Measurements from ENCODE around the gene KRTAP4-11.
"Not testable (repeated sequence)": the region's sequence is repeated elsewhere in the genome, so short reads cannot be mapped to it uniquely, and the experiment has no call there.

The KRTAP4-11 gene

DNA sequence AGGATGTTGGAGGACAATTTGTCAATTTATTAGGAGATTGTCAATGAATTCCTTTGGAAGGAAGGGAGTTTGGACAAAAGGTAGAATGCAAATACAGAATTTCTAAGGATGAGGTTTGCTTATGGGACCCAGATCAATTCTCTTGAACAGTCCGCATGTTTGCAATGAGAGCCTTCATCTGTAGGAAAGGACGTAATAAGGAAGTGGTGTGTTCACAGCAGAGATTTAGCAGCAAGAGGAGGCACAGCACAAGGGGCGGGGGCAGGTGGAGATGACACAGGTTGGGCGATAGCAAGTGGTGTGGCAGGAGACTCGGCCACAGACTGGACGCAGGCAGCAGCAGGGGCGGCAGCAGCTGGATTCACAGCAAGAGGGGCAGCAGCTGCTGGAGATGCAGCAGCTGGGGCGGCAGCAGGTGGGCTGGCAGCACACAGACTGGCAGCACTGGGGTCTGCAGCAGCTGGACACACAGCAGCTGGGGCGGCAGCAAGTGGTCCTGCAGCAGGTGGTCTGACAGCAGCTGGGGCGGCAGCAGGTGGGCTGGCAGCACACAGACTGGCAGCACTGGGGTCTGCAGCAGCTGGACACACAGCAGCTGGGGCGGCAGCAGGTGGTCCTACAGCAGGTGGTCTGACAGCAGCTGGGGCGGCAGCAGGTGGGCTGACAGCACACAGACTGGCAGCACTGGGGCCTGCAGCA, 5.3 kb upstream of the KRTAP4-11 start:
- not testable (repeated sequence) for DNase-seq (ENCODE audit: low read depth)

DNA sequence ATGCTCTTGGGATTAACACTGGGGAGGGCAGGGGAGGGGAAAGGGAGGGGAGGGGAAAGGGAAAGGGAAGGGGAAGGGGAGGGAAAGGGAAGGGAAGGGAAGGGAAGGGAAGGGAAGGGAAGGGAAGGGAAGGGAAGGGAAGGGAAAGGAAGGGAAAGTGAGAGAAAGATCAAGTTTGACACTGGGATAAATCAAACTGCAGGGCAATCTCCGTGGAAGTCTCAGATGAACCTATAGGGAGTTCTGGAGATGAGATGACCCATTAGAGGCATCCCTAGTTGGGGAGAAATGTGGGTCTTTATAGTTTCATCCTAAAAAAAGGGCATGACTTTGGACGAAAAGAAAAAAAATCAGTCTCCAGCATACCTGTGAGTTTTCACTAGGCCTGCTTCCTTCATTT, 3.6 kb upstream of the KRTAP4-11 start:
- no peak for DNase-seq (ENCODE audit: low read depth)

DNA sequence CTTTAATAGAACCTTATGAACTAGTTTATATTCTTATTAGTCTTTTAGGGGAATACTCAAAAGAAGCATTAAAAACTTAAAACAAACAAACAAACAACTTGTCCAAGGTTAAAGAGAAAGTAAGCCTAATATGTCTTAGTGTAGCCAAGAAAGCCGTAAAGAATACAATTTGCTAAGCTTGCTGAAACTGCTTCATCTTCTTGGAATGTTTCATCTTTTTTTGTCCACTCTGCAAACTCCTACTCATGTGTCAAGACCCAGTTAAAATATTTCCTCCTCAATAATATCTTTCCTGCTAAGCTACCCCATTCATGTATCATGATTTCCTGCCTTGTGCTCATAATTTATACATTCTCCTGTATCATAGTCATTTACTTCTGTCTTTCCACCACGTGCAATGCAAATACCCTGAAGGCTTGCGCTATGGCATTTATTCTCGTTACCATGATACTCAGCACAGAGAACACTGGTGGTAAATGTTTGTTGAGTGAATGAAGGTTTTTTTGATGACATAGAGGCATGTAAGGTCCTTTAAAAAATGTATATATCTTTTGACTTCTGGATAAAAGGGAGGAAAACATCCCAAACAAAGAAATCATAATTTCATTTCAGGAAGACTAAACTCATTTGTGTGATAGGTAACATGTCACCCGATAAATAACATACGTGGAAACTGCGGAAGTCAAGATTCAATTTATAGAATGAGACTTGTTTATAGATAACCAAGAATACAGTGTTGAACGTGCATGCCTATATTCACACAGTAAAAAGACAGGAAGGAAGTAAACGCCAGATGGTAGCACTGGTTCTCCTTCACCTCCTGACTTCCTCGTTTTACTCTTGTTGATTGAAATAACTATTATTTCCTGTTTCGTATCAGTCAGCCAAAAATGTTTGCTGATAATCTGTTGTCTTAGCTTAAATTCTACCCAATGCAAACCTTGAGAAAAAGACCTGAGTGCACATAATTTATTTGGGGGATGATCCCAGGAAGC, 1.8 kb upstream of the KRTAP4-11 start:
- not testable (repeated sequence) for DNase-seq (ENCODE audit: low read depth)

DNA sequence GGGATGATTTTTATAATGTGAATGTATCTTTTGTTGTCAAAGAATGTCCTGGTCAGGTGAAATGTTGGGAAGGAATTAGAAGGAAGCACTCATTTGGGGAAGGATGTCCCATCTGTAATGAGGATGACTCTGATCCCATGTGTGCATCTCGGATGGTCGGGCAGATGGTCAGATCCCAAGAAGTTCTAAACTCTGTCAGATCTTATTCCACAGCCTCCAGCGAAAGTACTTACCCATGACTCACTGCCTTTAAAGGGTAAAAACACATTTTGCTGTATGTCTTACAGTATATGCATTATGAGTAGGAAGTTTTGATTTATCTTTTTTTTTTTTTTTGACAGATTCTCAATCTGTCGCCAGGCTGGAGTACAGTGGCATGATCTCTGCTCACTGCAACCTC, 548 bp upstream of the KRTAP4-11 start:
- DNase-seq (ENCODE audit: low read depth): no peak

DNA sequence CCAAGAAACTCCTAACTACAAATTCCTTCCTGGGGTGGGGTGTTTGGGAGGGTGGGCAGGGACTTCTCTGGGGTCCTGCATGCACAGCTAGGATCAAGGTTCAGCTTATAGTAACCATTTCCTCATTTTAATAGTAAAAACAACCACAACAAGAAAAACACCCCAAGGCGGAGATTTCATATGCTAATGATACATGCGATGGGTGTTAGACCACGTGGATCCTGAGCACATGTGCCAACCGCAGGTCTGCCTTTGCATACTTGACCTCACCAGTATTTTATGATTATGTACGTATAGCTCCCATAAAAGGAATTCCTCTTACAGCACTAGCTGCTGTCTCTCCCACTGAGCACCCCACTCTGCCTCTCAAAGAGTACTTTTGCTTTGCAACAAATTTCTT, 1.9 kb downstream of the KRTAP4-11 start:
- DNase-seq (ENCODE audit: low read depth): no peak

DNA sequence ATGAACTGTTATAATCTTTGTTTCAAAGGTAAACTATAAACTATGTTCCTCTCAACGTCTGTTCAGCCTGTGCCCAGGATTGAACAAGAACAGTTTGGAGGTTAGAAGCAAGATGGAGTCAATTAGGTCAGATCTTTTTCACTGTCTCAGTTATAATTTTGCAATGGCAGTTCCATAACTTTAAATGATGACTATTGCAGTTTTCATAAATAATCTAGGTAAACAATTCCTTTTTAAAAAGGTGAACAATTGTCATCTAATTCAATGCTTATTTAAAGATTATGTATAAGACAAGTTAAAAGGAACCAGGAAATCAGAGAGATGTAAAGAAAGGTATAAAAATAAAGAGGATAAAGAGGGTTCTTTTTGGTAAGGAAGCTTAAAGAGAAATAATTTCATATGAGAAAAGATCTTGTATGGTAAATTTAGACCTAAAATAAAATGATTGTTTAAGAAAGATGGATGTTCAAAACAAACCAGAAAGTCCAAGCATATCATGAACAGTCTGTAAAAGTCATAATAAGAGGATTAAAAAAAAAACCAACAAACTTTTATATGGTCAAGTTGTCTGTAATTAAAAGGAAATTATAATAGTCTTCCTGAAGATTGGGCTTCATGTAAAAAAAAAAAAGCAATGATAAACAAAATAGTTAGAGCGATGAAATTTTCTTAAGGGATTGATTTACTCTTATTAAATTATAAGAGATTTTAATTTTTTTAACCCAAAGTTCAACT, 6.9 kb downstream of the KRTAP4-11 start:
- no peak for DNase-seq (ENCODE audit: low read depth)

DNA sequence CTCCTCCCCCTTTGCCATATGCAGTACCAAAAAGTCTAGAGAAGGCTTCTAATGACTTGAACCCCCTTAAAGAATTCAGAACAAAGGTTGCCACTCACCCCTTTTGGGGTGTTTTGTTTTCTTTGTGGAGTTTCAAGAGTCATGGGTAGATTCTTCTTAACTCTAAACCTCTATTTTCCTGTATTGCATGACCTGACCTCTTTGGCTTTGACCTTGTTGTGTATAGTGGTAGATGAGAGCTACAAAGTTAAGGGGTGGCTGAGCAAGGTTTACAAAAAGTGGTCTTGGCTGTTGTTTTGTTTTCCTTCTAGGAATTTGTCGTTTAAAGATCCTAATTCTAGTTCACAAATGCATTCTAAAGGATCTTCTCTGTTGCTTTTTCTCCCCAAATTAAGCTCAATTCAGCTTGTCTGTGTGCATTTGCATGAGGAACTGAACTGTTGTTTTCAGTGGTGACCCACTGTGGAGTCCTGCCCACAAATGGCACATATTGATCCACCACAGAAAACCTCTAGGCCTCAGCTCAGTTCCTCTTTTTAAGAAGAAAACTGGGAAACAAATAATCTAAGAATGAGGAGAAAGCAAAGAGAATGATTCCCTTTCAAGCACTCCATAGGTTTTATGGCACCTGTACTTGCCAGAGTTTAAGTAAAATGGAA, 9.3 kb downstream of the KRTAP4-11 start:
- DNase-seq (ENCODE audit: low read depth): not testable (repeated sequence)

DNA sequence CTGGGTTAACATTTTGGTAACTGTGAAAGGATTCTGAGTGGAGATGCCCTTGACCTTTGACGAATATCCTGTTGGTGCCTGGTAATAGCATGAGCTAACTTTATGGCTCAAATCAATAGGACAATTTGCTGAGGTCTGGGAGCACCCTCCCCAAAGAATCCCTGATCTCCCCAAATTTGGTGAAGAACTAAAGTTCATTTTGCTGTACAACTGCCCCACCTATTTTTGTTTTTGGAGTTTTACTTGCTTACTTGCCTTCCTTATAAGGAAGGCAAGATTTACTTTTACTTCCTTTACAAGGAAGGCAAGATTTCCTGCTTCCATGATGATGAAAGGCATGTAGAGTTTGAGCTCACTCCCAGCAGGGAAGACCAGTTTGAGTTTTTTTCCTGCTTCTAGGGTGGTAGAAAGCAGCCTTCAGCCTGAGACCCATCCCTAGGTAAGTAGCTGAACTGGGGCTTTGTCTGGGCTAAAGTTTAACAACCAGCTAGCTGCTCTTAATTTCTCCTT, 10.2 kb downstream of the KRTAP4-11 start:
- no peak for DNase-seq (ENCODE audit: low read depth)

DNA sequence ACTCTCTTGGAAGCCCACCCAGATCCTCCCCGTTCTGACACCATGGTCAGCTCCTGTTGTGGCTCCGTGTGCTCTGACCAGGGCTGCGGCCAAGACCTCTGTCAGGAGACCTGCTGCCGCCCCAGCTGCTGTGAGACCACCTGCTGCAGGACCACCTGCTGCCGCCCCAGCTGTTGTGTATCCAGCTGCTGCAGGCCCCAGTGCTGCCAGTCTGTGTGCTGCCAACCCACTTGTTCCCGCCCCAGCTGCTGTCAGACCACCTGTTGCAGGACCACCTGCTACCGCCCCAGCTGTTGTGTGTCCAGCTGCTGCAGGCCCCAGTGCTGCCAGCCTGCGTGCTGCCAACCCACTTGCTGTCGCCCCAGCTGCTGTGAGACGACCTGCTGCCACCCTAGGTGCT, 12.8 kb downstream of the KRTAP4-11 start, which contains the start of gene KRTAP4-9:
Gene KRTAP4-9 (plus strand): TSS at position 43 of the 400 bp plus-strand sequence. CDS start 0 bp downstream, at position 43.
- not testable (repeated sequence) for DNase-seq (ENCODE audit: low read depth)

DNA sequence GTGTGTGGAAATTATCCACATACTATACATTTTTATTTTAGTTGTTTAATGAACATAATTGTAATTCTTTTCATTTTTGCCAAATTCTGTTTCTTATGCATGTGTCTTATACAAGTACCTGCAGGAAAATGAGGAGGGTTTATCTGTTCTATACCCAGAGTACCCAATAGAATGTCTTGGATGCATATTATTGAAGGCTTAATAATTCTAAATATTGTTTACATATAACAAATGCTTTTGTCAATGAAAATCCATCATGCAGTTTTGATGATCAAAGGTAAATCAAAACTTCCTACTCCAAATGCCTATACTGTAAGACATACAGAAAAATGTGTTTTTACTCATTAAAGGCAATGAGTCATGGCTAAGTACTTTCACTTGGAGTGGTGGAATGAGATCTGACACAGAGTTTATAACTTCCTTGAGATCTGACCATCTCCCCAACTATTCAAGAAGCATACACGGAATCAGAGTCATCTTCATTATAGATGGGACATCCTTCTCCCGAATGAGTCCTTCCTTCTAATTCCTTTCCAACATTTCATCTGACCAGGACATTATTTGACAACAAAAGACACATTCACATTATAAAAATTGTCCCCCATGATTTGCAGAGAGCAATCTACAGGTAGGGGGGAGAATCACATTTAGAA, 13.7 kb downstream of the KRTAP4-11 start:
- DNase-seq (ENCODE audit: low read depth): not testable (repeated sequence)

DNA sequence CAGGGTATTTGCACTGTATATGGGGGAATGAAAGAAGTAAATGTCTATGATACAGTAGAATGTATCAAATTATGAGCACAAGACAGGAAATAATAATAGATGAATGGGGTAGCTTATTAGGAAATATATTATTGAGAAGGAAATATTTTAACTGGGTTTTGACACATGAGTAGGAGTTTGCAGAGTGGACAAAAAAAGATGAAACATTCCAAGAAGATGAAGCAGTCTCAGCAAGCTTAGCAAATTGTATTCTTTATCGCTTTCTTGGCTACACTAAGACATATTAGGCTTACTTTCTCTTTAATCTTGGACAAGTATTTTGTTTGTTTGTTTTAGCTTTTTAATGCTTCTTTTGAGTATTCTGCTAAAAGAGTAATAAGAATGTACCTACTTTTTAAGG, 14.3 kb downstream of the KRTAP4-11 start:
- no peak for DNase-seq (ENCODE audit: low read depth)

DNA sequence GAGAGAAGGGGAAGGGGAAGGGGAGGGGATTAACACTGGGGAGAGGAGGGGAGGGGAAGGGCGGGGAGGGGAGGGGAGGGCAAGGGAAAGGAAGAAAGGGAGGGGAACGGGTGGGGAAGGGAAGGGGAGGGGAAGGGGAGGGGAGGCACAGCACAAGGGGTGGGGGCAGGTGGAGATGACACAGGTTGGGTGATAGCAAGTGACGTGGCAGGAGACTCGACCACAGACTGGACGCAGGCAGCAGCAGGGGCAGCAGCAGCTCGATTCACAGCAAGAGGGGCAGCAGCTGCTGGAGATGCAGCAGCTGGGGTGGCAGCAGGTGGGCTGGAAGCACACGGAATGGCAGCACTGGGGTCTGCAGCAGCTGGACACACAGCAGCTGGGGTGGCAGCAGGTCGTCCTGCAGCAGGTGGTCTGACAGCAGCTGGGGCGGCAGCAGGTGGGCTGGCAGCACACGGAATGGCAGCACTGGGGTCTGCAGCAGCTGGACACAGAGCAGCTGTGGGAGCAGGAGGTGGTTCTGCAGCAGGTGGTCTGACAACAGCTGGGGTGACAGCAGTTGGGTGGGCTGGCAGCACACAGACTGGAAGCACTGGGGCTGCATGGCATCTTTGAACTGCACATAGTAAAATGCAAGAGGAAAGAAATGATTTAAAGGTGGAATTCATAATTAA, 16.4 kb downstream of the KRTAP4-11 start, which contains the start of gene KRTAP4-16:
Gene KRTAP4-16 (minus strand): TSS at position 624 of the 674 bp plus-strand sequence. CDS start 0 bp downstream, at position 624.
- no peak for DNase-seq (ENCODE audit: low read depth)

DNA sequence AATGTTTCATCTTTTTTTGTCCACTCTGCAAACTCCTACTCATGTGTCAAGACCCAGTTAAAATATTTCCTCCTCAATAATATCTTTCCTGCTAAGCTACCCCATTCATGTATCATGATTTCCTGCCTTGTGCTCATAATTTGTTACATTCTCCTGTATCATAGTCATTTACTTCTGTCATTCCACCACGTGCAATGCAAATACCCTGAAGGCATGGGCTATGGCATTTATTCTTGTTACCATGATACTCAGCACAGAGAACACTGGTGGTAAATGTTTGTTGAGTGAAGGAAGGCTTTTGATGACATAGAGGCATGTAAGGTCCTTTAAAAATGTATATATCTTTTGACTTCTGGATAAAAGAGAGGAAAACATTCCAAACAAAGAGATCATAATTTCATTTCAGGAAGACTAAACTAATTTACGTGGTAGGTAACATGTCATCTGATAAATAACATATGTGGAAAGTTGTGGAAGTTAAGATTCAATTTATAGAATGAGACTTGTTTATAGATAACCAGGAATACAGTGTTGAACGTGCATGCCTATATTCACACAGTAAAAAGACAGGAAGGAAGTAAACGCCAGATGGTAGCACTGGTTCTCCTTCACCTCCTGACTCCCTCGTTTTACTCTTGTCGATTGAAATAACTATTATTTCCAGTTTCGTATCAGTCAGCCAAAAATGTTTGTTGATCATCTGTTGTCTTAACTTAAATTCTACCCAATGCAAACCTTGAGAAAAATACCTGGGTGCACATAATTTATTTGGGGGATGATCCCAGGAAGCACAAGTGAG, 18.3 kb downstream of the KRTAP4-11 start:
- DNase-seq (ENCODE audit: low read depth): not testable (repeated sequence)

DNA sequence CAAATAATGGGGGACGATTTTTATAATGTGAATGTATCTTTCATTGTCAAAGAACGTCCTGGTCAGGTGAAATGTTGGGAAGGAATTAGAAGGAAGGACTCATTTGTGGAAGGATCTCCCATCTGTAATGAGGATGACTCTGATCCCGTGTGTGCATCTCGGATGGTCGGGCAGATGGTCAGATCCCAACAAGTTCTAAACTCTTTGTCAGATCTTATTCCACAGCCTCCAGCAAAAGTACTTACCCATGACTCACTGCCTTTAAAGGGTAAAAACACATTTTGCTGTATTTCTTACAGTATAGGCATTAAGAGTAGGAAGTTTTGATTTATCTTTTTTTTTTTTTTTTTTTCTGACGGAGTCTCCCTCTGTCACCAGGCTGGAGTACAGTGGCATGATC, 19.7 kb downstream of the KRTAP4-11 start:
- DNase-seq (ENCODE audit: low read depth): no peak

DNA sequence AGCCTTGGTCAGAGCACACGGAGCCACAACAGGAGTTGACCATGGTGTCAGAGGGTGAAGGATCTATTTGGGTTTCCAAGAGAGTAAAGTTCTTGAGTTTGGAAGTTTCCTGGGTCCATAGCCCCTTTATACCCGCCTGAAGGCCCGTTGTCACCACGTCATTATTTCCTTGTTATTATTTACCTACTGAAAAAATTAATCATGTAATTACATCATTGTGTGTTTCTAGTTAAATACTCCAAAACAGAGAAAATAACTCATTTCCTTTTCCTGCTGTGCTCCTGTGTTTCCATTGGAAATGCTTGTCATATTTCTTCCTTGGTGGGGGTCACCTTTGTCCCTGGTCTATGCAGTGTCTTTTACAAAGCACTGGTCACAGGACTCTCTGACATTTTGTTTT, 20.1 kb downstream of the KRTAP4-11 start, which contains the start of gene KRTAP4-8:
Gene KRTAP4-8 (minus strand): TSS at position 101 of the 400 bp plus-strand sequence. CDS start 58 bp downstream, at position 43.
- no peak for DNase-seq (ENCODE audit: low read depth)

DNA sequence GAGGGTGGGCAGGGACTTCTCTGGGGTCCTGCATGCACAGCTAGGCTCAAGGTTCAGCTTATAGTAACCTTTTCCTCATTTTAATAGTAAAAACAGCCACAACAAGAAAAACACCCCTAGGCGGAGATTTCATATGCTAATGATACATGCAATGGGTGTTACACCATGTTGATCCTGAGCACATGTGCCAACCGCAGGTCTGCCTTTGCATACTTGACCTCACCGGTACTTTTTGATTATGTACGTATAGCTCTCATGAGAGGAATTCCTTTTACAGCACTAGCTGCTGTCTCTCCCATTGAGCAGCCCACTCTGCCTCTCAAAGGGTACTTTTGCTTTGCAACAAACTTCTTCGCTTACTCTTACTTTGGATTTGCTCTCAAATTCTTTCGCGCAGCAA, 22.1 kb downstream of the KRTAP4-11 start:
- DNase-seq (ENCODE audit: low read depth): no peak

DNA sequence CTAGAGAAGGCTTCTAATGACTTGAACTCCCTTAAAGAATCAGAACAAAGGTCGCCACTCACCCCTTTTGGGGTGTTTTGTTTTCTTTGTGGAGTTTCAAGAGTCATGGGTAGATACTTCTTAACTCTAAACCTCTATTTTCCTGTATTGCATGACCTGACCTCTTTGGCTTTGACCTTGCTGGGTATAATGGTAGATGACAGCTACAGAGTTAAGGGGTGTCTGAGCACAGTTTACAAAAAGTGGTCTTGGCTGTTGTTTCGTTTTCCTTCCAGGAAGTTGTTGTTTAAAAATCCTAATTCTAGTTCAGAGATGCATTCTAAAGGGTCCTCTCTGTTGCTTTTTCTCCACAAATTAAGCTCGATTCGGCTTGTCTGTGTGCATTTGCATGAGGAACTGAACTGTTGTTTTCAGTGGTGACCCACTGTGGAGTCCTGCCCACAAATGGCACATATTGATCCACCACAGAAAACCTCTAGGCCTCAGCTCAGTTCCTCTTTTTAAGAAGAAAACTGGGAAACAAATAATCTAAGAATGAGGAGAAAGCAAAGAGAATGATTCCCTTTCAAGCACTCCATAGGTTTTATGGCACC, 29.3 kb downstream of the KRTAP4-11 start:
- DNase-seq (ENCODE audit: low read depth): not testable (repeated sequence)

DNA sequence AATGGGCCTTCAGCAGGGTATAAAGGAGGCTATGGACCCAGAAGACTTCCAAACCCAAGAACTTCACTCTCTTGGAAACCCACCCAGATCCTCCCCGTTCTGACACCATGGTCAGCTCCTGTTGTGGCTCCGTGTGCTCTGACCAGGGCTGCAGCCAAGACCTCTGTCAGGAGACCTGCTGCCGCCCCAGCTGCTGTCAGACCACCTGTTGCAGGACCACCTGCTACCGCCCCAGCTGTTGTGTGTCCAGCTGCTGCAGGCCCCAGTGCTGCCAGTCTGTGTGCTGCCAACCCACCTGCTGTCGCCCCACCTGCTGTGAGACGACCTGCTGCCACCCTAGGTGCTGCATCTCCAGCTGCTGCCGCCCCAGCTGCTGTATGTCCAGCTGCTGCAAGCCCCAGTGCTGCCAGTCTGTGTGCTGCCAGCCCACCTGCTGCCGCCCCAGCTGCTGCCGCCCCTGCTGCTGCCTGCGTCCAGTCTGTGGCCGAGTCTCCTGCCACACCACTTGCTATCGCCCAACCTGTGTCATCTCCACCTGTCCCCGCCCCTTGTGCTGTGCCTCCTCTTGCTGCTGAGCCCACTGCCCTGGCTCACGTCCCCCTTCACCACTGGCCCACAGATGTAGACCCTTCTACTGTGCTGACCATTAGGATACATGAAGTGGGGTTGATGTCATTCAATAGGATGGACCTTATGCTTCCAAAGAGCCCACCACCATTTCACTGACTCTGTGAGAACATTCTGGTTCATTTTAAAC, 33.9 kb downstream of the KRTAP4-11 start, which contains the start of gene KRTAP4-7:
Gene KRTAP4-7 (plus strand): TSS at position 51 of the 757 bp plus-strand sequence. CDS start 57 bp downstream, at position 108.
- DNase-seq (ENCODE audit: low read depth): not testable (repeated sequence)
